Anterior cingulate cortex (tissue), 58 donors: ENCODE measurements around the gene FOXO6.

Experiments used
- DNase-seq, 58 donors: peaks; one replicate each; lab custom pipeline; 2025; lab: John Stamatoyannopoulos, UW

The FOXO6 gene

GRCh38 chr1:41418857-41419583, 57.8 kb downstream of the FOXO6 start:
- no peak for DNase-seq

GRCh38 chr1:41419584-41420295, 58.5 kb downstream of the FOXO6 start:
- DNase-seq: no peak

- DNase-seq: no peak
Measured at GRCh38 chr1:41420351-41420750, 59.1 kb downstream of the FOXO6 start.

GRCh38 chr1:41420860-41421259, 59.6 kb downstream of the FOXO6 start:
- DNase-seq: no peak

- no peak for DNase-seq
Measured at GRCh38 chr1:41422306-41422705, 61.1 kb downstream of the FOXO6 start.

GRCh38 chr1:41423511-41424191, 62.4 kb downstream of the FOXO6 start:
- no peak for DNase-seq

- DNase-seq: no peak
Measured at GRCh38 chr1:41424581-41425118, 63.4 kb downstream of the FOXO6 start.

- no peak for DNase-seq
Measured at GRCh38 chr1:41425369-41425768, 64.1 kb downstream of the FOXO6 start.

- no peak for DNase-seq
Measured at GRCh38 chr1:41426201-41426890, 65.1 kb downstream of the FOXO6 start.

GRCh38 chr1:41427122-41427913, 66.1 kb downstream of the FOXO6 start:
- peak in 1 of 58 donors; percentile 17 for DNase-seq

- DNase-seq: no peak
Measured at GRCh38 chr1:41427916-41428737, 66.9 kb downstream of the FOXO6 start.

GRCh38 chr1:41428738-41429640, 67.8 kb downstream of the FOXO6 start:
- no peak for DNase-seq

GRCh38 chr1:41429641-41430035, 68.4 kb downstream of the FOXO6 start:
- DNase-seq: no peak

GRCh38 chr1:41430069-41430468, 68.8 kb downstream of the FOXO6 start:
- no peak for DNase-seq

GRCh38 chr1:41430582-41430981, 69.3 kb downstream of the FOXO6 start:
- DNase-seq: no peak

- DNase-seq: peak in 1 of 58 donors; percentile 50
Measured at GRCh38 chr1:41431490-41432350, 70.5 kb downstream of the FOXO6 start.
